HG03103 (cell line): ENCODE data around the gene SLC39A3.
"Not testable (repeated sequence)": the region's sequence is repeated elsewhere in the genome, so short reads cannot be mapped to it uniquely, and the experiment has no call there.

Source experiments
- ATAC-seq: cut with Tn5 transposase; IDR thresholded peaks from one replicate; pipeline ENCODE4 v1.9.1; 2021; ENCODE audit warnings: low read depth; ENCODE audit not compliant: unreplicated experiment

SLC39A3 gene

GRCh38 chr19:2724148-2724557, 15.7 kb downstream of the SLC39A3 start:
- no peak for ATAC-seq

DNA sequence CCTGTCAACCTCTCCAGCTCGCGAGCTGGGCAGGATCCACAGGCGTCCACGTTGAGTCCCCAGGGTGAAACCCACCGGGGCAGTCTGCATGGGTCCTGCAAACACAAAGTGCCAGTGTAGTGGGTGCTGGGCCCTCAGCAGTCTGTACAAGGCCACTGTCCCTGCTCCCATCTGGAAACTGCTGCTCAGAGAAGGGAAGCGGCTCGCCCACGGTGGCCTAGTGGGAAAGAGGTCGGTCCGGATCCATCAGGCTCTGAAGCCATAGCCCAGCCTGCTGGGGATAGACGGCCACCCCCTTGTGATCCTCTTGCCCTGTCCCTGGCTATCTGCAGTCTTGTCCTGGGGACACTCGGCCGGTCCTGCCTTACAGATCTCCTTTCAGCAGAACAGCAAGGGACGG, 16.1 kb downstream of the SLC39A3 start:
- no peak for ATAC-seq

DNA sequence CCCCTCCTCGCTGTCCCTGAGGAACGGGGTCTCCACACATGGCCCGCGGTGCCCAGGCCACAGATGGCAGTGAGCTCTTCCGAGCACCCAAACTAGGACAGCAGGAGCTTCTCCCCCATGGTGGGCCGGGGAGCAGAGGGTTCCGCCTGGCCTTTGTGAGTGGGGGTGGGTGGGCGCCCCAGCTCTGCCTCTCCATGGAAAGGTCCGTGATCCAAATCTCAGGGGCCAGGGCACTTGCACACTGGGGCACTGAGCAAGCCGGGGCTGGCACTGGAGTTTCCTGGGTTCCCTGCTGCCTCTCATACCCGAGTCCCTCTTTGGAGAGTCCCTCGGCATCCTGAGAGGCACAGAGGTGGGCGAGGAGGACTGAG, 16.5 kb downstream of the SLC39A3 start:
- ATAC-seq, result no peak

DNA sequence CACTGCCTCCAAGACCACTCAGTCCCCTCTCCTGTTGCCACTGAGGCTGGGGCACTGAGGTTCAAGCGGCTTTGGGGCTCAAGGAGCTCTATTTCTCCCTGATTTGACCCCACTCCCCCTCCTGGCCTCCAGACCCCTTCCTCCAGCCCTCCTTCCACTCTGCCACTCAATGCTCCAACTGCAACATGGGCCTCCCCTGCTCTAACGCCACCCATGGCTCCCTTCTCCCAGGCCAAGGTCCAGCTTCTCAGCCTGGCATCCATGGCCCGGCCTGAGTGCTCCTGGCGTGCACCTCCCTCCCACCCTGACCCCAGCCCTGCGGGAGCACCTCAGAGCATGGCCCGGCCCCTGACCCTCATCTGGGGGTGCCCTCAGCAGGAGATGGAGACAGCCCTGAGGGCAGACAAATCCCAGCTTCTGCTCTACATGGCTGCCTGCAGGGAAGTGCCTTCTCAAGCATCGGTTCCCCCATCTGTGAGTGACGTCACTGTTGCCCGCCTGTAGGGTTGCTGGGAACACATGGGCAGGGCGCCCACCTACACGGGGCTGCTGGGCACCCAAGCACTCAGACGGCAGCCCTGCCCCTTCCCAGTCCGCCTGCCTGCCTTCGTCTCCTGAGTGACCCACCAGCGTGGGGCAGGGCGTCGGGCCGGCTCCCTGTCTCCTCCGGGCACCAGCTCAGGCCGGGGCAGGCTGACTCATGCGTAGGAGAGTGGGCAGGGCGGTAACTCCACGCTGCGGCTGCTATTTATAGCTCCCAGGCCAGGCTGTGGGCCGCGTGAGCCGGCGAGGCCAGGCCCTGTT, 17.1 kb downstream of the SLC39A3 start:
- ATAC-seq, result no peak

GRCh38 chr19:2721570-2722540, 18.0 kb downstream of the SLC39A3 start:
- no peak for ATAC-seq

- no peak for ATAC-seq
Measured at GRCh38 chr19:2720777-2721569, 18.8 kb downstream of the SLC39A3 start, which contains the start of gene DIRAS1. Gene DIRAS1, minus strand, starts transcription at chr19:2721372. Its CDS starts 3,566 bp downstream, at chr19:2717806.

GRCh38 chr19:2719920-2720776, 19.7 kb downstream of the SLC39A3 start:
- no peak for ATAC-seq

DNA sequence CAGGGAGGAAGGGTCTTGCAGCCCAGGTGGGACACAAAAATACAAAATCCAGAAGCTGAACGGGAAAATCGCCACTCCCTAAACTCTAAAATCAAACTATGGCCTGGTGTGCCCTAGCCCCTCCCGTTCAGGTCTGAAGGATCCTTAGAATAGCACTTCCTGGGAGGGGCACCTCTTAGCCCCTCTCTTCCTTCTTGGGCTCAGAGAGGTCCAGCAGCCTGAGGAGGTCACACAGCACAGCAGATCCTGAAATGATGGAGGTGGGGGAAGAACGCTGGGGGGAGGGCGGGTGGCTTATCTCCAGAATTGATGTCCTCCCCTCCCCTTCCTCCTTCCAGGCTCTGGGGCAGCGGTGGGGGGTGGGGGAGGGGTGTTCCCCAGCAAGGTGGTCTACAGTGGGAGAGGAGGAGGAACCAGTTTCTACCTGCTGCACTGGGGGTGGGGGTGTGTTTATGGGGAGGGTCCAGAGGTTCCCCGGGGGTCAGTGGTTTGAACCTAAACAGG, 20.5 kb downstream of the SLC39A3 start:
- no peak for ATAC-seq

DNA sequence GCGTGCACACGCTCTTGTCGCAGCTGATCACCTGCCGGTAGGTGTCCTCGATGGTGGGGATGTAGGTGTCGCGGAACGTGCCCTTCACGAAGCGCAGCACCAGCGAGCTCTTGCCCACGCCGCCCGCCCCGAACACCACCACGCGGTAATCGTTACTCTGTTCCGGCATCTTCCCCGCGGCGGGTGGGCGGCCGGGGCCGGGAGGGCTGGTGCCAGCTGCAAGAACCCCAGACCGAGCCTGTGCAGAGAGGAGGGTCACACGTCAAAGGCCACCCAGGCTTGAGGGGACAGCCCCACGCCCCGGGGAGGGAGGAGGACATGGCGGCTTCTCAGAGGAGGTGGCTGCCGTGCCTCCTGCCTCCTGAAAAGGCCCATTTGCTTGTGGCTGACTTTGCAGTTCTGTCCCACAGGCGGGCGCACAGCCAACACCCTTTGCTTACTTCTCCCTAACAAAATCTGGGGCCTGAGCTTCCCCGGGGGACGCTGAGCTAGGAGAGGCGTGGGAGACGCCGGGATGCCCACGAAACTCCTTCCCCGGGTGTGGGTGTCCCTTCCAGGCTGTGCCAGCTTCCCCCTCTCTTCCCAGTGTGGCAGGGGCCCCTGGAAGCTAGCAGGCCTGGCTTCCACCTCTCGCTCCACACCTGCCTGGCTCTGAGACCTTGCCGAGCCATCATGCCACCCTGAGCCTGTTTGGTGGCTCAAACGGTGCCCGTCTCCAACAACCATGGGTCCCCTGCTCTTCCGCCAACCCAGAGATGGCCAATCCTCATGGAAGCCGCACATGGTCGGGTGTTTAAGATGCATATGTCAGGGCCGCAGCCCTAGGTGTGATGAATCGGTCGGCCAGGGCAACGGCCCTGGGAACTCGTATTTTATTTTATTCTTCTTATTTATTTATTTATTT, 21.9 kb downstream of the SLC39A3 start:
- ATAC-seq, result no peak

DNA sequence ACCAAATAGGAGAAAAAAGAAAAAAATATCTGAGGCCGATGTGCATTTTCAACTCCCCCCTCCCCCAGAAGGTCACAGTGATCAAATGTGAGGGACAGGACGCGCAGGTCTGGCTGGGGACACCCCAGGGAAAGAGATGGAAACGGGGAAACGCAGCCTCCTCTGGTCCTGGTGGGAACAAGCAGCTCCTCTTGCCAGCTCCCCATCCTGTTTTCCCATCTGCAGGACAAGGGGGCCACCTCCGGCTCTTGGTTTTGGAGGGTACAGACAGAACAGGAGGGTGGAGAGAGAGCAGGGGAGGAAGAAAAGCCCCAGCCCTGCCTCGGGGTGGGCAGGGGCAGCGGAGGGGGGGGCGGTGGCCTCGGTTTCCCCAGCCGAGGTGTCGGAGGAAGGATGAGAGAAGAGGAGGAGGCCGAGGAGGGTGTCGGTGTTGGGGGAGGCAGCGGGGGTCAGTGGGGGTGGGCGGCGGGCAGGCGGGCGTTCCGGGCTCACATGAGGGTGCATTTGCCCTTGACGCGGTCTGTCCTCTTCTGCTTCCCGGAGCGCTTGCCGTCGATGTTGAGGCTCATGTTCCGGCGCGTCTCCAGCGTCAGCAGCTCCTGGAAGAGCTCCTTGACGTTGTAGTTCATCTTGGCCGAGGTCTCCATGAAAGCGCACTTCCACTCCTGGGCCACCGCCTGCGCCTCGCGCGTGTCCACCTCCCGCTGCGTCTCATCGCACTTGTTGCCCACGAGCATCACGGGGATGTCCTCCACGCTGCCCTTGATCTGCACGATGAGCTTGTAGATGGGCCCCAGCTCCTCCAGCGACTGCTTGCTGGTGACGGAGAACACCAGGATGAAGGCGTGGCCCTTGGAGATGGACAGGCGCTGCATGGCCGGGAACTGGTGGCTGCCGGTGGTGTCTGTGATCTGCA, 22.8 kb downstream of the SLC39A3 start:
- ATAC-seq, result no peak

DNA sequence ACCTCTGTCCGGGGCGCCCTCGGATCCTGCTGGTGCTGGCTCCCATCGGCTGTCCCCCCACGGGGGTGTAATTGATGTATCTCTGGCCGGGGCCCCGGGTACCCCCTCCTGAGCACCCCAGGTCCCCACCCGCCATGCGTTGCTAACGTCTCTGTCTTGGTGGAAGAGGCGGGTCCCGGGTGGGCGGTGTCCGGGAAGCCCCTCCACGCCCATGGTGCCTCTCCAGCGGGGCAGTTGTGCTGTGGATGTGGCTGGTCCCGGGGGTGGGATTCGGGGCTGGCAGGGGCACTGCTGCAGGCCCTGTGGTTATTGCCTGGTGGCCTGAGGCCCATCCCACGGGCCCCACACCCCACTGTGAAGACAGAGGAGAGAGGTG, 23.6 kb downstream of the SLC39A3 start:
- no peak for ATAC-seq

DNA sequence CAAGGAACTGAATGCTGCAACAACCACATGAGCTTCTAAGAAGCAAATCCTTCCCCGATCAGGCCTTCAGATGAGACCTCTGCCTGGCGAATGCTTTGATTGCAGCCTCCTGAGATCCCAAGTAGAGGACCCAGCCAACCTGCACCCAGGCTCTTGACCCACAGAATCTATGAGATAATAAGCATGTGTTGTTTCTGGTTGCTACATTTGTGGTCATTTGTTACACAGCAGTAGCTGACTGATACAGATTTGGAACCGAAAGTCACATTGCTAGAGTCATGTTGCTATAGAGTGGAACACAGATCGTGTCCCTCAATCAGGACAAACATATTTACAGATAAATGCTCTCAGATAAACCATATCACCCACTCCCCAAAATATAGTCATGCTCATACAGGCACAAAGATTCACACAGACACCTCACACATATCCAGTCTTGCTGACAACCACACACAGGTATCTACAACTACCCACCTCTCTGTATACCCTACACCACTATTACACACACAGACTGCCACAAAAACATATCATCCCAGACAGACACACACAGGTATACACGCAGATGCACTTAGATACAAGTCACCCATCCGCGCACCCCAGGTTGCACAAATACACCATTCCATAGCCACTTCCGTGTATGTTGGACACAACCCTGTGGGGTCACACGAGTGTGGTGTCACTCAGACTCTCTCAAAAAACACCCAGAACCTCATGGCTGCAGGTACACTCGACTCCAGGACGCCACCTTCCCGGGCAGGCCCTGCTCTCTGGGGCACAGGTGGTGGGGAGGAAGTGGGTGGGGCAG, 24.1 kb downstream of the SLC39A3 start:
- ATAC-seq, result no peak

DNA sequence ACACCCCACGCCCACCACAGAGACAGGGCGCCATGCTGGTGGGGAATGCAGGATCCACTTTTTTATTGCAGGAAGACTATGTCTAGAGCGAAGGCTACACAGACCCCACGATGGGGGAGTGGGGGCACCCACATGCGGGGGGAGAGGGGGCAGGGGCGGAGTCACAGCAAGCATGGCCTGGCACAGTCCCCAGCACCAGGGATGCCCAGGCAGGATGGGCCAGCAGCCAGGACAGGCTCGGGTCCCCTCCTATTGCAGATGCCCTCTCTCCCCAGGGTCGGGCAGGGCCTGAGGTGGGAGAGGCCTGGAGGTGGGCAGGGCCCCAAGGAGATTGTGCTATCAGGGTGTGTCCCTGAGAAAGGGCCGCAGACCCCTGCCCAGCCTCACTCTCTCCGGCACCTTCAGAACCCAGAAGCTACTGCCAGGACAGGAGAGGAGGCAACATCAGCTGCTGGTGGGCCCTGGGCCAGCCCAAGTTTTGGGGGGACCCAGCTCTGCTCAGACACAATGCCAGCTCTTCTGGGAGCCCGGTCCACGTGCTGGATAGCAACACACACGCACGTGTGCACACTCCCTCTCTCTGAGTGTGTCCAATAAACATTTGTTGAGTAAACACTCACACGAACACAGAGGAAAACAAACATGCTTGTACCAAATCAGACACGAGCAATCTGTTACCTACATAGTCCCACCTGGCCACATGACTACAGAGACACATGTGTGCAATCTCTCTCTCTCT, 25.1 kb downstream of the SLC39A3 start:
- ATAC-seq, result no peak

DNA sequence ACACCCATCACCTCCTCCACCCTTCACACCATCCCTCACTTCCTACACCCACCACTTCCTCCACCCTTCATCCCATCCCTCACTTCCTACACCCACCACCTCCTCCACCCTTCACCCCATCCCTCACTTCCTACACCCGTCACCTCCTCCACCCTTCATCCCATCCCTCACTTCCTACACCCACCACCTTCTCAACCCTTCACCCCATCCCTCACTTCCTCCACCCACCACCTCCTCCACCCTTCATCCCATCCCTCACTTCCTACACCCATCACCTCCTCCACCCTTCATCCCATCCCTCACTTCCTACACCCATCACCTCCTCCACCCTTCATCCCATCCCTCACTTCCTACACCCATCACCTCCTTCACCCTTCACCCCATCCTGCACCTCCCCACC, 25.7 kb downstream of the SLC39A3 start:
- ATAC-seq, result not testable (repeated sequence)

- not testable (repeated sequence) for ATAC-seq
Measured at GRCh38 chr19:2713170-2713569, 26.6 kb downstream of the SLC39A3 start.

DNA sequence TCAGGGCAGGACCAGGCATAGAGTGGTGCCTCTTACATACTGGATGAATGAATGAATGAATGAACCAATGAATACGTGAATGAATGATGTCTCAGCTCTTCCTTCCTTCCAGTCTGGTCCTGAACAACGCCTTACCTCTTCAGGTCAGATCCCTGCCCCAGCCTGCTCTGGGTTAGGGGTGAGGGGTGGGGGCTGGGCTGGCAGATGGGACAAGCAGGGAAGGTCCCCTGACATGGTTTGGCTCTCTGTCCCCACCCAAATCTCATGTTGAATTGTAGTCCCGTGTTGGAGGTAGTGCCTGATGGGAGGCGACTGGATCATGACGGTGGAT, 28.0 kb downstream of the SLC39A3 start:
- no peak for ATAC-seq
